Stimulated activated CD4-positive, alpha-beta T cell treated with anti-CD3 and anti-CD28 coated beads, TNF-alpha, amount 100 ng/mL, for 48 hours (primary cell): Measurements from ENCODE around the gene RHOT2.

Source experiments
- DNase-seq, 3 donors: peaks; one replicate each; pipeline ENCODE4 v3.0.0-alpha.2; 2020; ENCODE audit warnings: low read depth in 3 of 3

RHOT2 gene

GRCh38 chr16:667780-668518, at the start of gene RHOT2:
Gene RHOT2 (plus strand): TSS chr16:668132. CDS start chr16:668200, 68 bp downstream.
- peak; percentile 87 to 95 (median 93) for DNase-seq

GRCh38 chr16:619476-620100, 48.3 kb upstream of the RHOT2 start:
- DNase-seq = no peak

GRCh38 chr16:620700-621525, 47.0 kb upstream of the RHOT2 start:
- DNase-seq = no peak

- DNase-seq = no peak
Measured at GRCh38 chr16:621526-622105, 46.3 kb upstream of the RHOT2 start.

GRCh38 chr16:622920-623280, 45.0 kb upstream of the RHOT2 start:
- DNase-seq = no peak

GRCh38 chr16:624526-625070, 43.3 kb upstream of the RHOT2 start:
- DNase-seq = no peak

- DNase-seq = no peak
Measured at GRCh38 chr16:625117-625976, 42.6 kb upstream of the RHOT2 start.

- DNase-seq = no peak
Measured at GRCh38 chr16:625977-626765, 41.8 kb upstream of the RHOT2 start.

- DNase-seq = no peak
Measured at GRCh38 chr16:626787-627453, 41.0 kb upstream of the RHOT2 start.

- no peak for DNase-seq
Measured at GRCh38 chr16:627454-628239, 40.3 kb upstream of the RHOT2 start.

GRCh38 chr16:628321-629061, 39.4 kb upstream of the RHOT2 start:
- DNase-seq = no peak

- no peak for DNase-seq
Measured at GRCh38 chr16:629185-629832, 38.6 kb upstream of the RHOT2 start.

GRCh38 chr16:629833-630248, 38.1 kb upstream of the RHOT2 start:
- DNase-seq = no peak

- DNase-seq = no peak
Measured at GRCh38 chr16:630249-630814, 37.6 kb upstream of the RHOT2 start.

- no peak for DNase-seq
Measured at GRCh38 chr16:630815-631405, 37.0 kb upstream of the RHOT2 start, which contains the start of gene WFIKKN1. Gene WFIKKN1 (plus strand): TSS chr16:630985. CDS start chr16:631254, 269 bp downstream.

GRCh38 chr16:631808-632358, 36.0 kb upstream of the RHOT2 start:
- DNase-seq = no peak
